Measurements from ENCODE around the gene PAQR5.

Gene PAQR5

DNA sequence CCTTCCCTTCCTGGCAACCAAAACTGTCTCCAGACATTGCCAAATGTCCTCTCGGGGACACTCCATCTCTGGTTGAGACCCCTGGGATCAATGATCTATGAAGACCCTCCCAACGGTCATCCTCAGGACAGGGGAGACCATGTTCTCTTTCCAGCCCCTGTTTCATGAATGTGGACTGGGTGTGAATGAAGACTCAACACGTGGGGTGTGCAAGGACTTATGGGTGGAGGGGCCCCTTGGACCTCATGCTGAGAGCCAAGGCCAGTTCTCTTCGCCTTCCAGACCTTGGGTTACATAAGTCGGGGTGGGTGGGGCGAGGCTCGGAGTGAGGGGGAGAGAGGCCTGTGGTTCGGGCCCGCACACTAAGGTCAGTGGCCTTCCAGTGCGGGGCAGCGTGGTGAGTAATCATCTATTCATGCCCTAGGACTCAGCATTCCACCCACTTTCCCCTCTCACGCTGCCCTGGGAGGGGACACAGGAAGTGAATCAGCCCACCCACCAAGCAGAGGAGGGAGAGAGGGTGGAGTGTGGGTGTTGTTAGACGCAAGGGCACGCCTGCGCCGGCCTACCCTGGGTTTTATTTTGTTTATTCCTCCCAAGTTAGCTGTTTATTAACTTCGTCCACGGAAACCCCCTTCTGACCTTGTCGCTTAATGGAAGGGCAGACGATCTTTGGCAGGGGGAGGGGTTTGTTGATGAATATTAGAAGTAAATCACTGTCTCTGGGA, 6.7 kb downstream of the PAQR5 start:
- Histone ChIP-seq H2AFZ (ENCODE audit: low read depth, low read length) (no peak overlapping the region), H3K27me3 (ENCODE audit: insufficient read depth, low read length, poor library complexity) (no peaks in the 10 kb centered on the region), H3K4me1 (ENCODE audit: insufficient read depth, low read length) (no peaks in the 10 kb centered on the region), H3K79me2 (ENCODE audit: insufficient read depth, low read length) (no peaks in the 10 kb centered on the region), H4K20me1 (ENCODE audit: insufficient read depth, low read length) (no peaks in the 10 kb centered on the region), H3K4me3 (ENCODE audit: low read depth in 1 of 2, low read length in 2 of 2) (no peak overlapping the region), H3K9ac (ENCODE audit: low read depth, low read length) (no peak overlapping the region), H3K4me2 (ENCODE audit: insufficient read depth, low read length) (no peak overlapping the region), H3K9me3 (ENCODE audit: insufficient read depth, low read length, severe bottlenecking) (no peaks in the 10 kb centered on the region), H3K27ac (ENCODE audit: low read length) (no peak overlapping the region), H3K36me3 (ENCODE audit: insufficient read depth, low read length) (no peaks in the 10 kb centered on the region)
- TF ChIP-seq, protein P1, sequence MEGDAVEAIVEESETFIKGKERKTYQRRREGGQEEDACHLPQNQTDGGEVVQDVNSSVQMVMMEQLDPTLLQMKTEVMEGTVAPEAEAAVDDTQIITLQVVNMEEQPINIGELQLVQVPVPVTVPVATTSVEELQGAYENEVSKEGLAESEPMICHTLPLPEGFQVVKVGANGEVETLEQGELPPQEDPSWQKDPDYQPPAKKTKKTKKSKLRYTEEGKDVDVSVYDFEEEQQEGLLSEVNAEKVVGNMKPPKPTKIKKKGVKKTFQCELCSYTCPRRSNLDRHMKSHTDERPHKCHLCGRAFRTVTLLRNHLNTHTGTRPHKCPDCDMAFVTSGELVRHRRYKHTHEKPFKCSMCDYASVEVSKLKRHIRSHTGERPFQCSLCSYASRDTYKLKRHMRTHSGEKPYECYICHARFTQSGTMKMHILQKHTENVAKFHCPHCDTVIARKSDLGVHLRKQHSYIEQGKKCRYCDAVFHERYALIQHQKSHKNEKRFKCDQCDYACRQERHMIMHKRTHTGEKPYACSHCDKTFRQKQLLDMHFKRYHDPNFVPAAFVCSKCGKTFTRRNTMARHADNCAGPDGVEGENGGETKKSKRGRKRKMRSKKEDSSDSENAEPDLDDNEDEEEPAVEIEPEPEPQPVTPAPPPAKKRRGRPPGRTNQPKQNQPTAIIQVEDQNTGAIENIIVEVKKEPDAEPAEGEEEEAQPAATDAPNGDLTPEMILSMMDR (IDR thresholded peaks at IDR 0.05; ENCODE audit: borderline replicate concordance, extremely low read depth, low read length, poor library complexity, severe bottlenecking), result no peak
- no peak for TF ChIP-seq EZH2 (IDR thresholded peaks at IDR 0.05; ENCODE audit: borderline replicate concordance, low read depth, low read length, severe bottlenecking)
- ATAC-seq (ENCODE audit: insufficient read depth, low read depth) (no peak), DNase-seq (no peak)

GRCh38 chr15:69305933-69306568, 7.3 kb downstream of the PAQR5 start:
- TF ChIP-seq, protein P1 (IDR thresholded peaks at IDR 0.05; ENCODE audit: borderline replicate concordance, extremely low read depth, low read length, poor library complexity, severe bottlenecking), result no peak
- TF ChIP-seq EZH2 (IDR thresholded peaks at IDR 0.05; ENCODE audit: borderline replicate concordance, low read depth, low read length, severe bottlenecking), result no peak
- Histone ChIP-seq H3K9me3 (ENCODE audit: insufficient read depth, low read length, severe bottlenecking) (no peaks in the 10 kb centered on the region), H3K27me3 (ENCODE audit: insufficient read depth, low read length, poor library complexity) (no peaks in the 10 kb centered on the region), H3K27ac (ENCODE audit: low read length) (no peak overlapping the region), H4K20me1 (ENCODE audit: insufficient read depth, low read length) (no peaks in the 10 kb centered on the region), H3K4me3 (ENCODE audit: low read depth in 1 of 2, low read length in 2 of 2) (no peak overlapping the region), H3K4me2 (ENCODE audit: insufficient read depth, low read length) (no peak overlapping the region), H3K36me3 (ENCODE audit: insufficient read depth, low read length) (no peaks in the 10 kb centered on the region), H2AFZ (ENCODE audit: low read depth, low read length) (no peak overlapping the region), H3K9ac (ENCODE audit: low read depth, low read length) (no peak overlapping the region), H3K4me1 (ENCODE audit: insufficient read depth, low read length) (no peaks in the 10 kb centered on the region), H3K79me2 (ENCODE audit: insufficient read depth, low read length) (no peaks in the 10 kb centered on the region)
- ATAC-seq (ENCODE audit: insufficient read depth, low read depth) (no peak), DNase-seq (no peak)

DNA sequence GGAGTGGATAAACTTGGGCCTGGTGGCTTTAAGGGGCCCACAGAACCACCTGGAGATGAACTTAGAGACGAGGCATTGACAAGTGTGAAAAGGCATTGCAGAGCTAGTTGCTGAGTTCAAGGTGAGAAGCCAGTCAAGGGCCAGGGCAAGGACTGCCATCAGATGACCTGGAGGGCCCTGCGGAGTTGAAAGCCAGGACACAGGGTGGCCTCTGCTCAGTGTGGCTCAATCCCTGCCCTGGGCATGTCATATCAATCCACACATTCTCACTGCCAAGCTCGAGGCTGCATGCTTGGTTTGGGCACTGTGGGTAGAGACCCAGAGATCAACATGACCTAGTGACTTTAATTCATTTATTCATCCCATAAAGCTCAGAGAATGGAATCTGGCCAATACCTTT, 9.2 kb downstream of the PAQR5 start:
- TF ChIP-seq EZH2 (IDR thresholded peaks at IDR 0.05; ENCODE audit: borderline replicate concordance, low read depth, low read length, severe bottlenecking), result no peak
- TF ChIP-seq, protein P1 (IDR thresholded peaks at IDR 0.05; ENCODE audit: borderline replicate concordance, extremely low read depth, low read length, poor library complexity, severe bottlenecking), result no peak
- Histone ChIP-seq H3K4me1 (ENCODE audit: insufficient read depth, low read length) (no peaks in the 10 kb centered on the region), H3K4me2 (ENCODE audit: insufficient read depth, low read length) (no peak overlapping the region), H3K27ac (ENCODE audit: low read length) (no peak overlapping the region), H3K27me3 (ENCODE audit: insufficient read depth, low read length, poor library complexity) (no peaks in the 10 kb centered on the region), H3K9ac (ENCODE audit: low read depth, low read length) (no peak overlapping the region), H3K9me3 (ENCODE audit: insufficient read depth, low read length, severe bottlenecking) (no peaks in the 10 kb centered on the region), H3K36me3 (ENCODE audit: insufficient read depth, low read length) (no peaks in the 10 kb centered on the region), H4K20me1 (ENCODE audit: insufficient read depth, low read length) (no peaks in the 10 kb centered on the region), H2AFZ (ENCODE audit: low read depth, low read length) (no peak overlapping the region), H3K4me3 (ENCODE audit: low read depth in 1 of 2, low read length in 2 of 2) (no peak overlapping the region), H3K79me2 (ENCODE audit: insufficient read depth, low read length) (no peaks in the 10 kb centered on the region)
- DNase-seq, result no peak
- no peak for ATAC-seq (ENCODE audit: insufficient read depth, low read depth)

Data from DND-41 (cell line).